ENCODE data around the gene NUTM2F.
"Not testable (repeated sequence)": the region's sequence is repeated elsewhere in the genome, so short reads cannot be mapped to it uniquely, and the experiment has no call there.

The NUTM2F gene

DNA sequence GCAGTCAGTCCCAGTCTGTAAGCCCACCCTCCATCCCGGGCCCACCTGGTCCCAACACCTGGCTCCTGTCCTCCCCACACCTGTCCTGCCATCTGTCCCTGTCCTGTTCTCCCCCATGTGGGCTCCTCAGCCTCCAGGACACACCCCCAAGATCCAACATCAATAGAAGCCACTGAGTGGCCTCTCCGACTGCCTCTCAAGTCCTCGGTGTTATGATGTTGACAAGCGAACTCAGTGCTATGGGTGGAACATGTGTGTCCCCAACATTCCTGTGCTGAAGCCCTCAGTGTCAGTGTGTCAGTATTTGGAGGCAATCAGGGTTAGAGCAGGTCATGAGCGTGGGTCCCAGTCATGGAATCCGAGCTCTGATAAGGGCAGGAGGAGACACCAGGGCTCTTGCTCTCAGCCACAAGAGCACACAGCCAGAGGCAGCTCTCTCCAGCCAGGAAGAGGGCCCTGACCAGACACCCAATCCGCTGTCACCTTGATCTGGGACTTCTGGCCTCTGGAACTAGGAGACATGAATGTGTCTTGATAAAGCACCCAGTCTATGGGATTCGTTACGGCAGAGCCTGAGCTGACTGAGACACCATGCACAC is 6.0 kb downstream of the NUTM2F start:
- not testable (repeated sequence) for H3K4me3 ChIP-seq (ENCODE audit: low read depth, low read length); DNase-seq (ENCODE audit: low read depth)

GRCh38 chr9:94317949-94318657 is 10.3 kb downstream of the NUTM2F start:
- DNase-seq (ENCODE audit: low read depth); H3K4me3 ChIP-seq (ENCODE audit: low read depth, low read length): not testable (repeated sequence)

GRCh38 chr9:94316236-94316635 is 12.2 kb downstream of the NUTM2F start:
- not testable (repeated sequence) for H3K4me3 ChIP-seq (ENCODE audit: low read depth, low read length); DNase-seq (ENCODE audit: low read depth)

DNA sequence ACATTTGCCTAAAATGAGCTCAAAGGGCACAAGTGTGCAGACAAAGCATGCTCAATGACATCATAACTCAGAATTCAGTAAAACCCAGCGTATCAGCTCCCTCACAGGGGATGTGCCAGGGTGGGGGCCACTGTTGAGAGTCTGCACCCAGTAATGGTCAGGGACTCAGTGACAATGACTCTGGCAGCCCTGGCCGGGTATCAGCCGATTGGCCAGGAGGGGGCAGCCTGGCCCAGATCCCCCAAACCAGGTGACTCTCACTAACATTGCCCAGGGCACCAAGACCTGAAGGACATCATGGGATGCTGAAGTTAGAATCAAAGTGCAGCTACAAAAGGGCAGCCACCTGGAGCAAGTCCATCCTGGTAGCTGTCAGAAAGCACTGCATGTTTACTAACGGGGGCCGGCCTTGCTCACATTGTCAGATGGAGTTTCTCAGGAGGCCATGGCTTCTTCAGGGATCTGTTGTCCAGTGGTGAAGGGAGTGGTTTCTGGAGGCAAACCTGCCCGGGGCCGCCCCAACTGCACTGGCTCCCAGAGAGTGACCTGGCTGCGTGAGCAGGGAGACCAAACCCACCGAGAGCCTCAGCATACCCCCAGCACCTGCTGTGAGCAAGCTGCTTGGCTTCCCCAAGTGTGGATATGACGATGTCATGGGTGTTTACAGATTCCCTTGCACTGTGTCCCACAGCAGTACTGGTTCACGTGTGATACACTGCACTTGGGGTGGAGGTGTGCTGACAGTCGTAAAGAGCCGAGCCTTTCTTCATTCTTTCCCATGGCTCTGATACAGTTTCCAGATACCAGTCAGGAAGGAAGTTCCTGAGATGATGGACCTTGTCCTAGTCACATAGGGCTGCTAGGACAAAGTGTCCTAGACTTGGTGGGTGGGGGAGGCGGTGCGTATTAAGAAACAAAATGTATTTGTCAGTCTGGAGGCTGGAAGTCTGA is 13.1 kb downstream of the NUTM2F start:
- not testable (repeated sequence) for DNase-seq (ENCODE audit: low read depth); H3K4me3 ChIP-seq (ENCODE audit: low read depth, low read length)

DNA sequence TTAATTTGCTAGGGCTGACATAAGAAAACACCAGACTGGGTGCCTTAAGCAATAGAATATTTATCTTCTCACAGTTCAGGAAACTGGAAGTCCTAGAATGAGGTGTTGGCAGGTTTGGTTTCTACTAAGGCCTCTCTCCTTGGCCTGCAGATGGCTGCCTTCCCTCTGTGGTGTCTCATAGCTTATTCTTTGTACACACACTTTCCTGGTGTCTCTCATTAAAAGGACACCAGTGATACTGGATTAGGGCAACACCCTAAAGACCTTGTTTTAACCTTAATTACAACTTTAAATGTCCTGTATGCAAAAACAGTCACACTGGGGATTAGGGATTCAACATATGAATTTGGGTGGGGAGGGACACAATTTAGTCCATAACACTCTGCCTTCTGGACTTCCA is 25.1 kb downstream of the NUTM2F start:
- H3K4me3 ChIP-seq (ENCODE audit: low read depth, low read length), result no peak overlapping the region
- no peak for DNase-seq (ENCODE audit: low read depth)
- TF ChIP-seq CTCF (IDR thresholded peaks at IDR 0.05; ENCODE audit: low read depth, low read length, missing control alignments), result no peak

DNA sequence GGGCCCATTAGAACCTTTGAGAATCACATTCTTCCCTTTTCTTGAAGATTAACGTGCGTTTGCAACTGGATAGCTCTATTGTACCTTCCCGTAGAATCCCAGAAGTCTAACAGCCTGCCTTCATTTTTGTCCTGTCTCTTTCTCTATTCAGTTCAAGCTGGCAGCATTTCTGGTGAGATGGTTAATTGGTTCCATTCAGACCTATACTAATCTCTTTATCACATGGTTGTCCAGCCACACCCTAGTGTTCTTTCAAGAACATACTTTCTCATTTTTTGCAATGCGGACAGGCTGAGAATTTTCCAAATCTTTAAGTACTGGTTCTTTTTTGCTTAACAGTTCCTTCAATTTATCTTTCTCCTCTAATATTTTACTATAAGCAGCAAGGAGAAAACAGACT is 26.0 kb downstream of the NUTM2F start:
- no peak for TF ChIP-seq CTCF (IDR thresholded peaks at IDR 0.05; ENCODE audit: low read depth, low read length, missing control alignments)
- no peak overlapping the region for H3K4me3 ChIP-seq (ENCODE audit: low read depth, low read length)

GRCh38 chr9:94301583-94301982 is 26.9 kb downstream of the NUTM2F start:
- no peak overlapping the region for H3K4me3 ChIP-seq (ENCODE audit: low read depth, low read length)
- TF ChIP-seq CTCF (IDR thresholded peaks at IDR 0.05; ENCODE audit: low read depth, low read length, missing control alignments), result no peak
- no peak for DNase-seq (ENCODE audit: low read depth)

More for the DNA sequence above, 26.0 kb downstream of the NUTM2F start:
- no peak for DNase-seq (ENCODE audit: low read depth)

DNA sequence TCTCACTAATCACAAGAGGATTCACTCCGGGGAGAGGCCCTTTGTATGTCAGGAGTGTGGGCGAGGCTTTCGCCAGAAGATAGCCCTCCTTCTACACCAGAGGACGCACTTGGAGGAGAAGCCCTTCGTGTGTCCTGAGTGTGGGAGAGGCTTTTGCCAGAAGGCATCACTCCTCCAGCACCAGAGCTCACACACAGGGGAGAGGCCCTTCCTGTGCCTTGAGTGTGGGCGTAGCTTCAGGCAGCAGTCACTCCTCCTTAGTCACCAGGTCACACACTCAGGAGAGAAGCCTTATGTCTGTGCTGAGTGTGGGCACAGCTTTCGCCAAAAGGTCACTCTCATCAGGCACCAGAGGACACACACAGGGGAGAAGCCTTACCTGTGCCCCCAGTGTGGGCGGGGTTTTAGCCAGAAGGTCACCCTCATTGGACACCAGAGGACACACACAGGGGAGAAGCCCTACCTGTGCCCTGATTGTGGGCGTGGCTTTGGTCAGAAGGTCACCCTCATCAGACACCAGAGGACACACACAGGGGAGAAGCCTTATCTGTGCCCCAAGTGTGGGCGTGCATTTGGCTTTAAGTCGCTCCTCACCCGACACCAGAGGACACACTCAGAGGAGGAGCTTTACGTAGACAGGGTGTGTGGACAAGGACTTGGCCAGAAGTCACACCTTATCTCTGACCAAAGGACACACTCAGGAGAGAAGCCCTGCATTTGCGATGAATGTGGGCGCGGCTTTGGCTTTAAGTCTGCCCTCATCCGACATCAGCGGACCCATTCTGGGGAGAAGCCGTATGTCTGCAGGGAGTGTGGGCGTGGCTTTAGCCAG is 27.8 kb downstream of the NUTM2F start:
- no peak for DNase-seq (ENCODE audit: low read depth)
- no peak overlapping the region for H3K4me3 ChIP-seq (ENCODE audit: low read depth, low read length)
- TF ChIP-seq CTCF (IDR thresholded peaks at IDR 0.05; ENCODE audit: low read depth, low read length, missing control alignments), result no peak

Data from GM12864 (cell line).